ENCODE data around the gene BOLA2.
"Not testable (repeated sequence)": the region's sequence is repeated elsewhere in the genome, so short reads cannot be mapped to it uniquely, and the experiment has no call there.

- TF ChIP-seq CTCF (IDR thresholded peaks at IDR 0.05; ENCODE audit: low read depth, low read length); EZH2phosphoT487 (IDR thresholded peaks at IDR 0.05; ENCODE audit: low read depth): not testable (repeated sequence)
These were observed 28.1 kb upstream of the BOLA2 start for GRCh38 chr16:29482276-29482675.

Measured in OCI-LY3 (cell line).